8988T (cell line): Measurements from ENCODE around the gene SSTR4.

Experiments used
- DNase-seq: peaks from one replicate; pipeline ENCODE4 v3.0.0; 2011

Gene SSTR4

DNA sequence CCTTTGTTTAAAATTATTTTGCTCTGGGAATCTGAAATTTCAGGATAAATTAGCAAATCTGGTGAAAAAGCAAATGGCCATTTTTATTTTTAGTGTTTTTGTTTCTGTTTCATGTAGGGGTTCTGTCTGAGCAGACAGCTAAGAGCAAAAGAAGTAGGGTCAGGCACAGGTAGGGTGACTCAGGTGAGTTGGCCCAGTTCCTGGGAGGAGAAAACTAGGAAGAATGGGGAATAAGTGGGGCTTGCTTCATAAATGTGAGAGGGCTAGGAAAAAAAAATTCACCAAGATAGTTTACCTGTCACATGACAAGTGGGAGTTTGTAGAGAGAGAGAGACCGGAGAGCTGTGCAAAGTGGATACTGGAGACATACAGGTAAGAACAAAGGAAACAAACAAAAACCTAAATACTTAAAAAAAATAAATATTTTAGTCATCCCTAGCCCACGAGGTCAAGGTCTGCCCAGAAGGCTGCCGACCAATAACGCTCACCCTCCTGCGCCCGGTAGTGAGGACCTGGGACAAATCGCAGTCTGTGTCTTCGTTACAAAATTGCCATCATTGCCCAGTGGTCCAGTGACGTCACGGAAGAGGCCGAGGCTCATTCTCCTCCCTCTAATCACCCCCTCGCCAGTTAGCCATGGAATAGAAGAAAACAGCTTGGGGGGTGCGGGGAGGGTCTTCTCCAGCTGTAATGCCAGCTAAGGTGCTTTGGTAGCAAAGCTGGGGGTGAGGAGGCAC lies 12.1 kb downstream of the SSTR4 start:
- no peak for DNase-seq

DNA sequence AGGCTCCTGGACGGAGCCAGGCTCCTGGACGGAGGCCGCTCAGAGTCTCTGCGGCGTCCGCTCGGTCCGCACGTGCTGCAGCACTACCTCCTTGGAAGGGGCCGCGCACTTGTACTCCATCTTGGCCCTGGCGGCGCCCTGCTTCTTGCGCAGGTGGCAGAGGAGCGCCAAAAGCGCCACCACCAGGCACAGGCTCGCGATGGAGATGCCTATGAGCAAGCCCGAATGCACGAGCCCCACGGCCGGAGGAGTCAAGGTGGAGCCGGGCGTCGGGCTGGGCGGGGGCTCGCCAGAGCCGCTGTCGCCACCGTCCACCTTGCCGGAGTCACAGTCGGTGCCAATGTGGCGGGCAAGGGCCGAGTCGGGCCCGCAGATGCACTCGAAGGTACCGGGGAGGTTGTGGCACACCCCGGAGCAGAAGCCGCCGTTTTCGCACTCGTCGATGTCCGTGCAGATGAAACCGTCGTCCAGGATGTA lies 12.7 kb downstream of the SSTR4 start:
- DNase-seq, result peak; percentile 44

DNA sequence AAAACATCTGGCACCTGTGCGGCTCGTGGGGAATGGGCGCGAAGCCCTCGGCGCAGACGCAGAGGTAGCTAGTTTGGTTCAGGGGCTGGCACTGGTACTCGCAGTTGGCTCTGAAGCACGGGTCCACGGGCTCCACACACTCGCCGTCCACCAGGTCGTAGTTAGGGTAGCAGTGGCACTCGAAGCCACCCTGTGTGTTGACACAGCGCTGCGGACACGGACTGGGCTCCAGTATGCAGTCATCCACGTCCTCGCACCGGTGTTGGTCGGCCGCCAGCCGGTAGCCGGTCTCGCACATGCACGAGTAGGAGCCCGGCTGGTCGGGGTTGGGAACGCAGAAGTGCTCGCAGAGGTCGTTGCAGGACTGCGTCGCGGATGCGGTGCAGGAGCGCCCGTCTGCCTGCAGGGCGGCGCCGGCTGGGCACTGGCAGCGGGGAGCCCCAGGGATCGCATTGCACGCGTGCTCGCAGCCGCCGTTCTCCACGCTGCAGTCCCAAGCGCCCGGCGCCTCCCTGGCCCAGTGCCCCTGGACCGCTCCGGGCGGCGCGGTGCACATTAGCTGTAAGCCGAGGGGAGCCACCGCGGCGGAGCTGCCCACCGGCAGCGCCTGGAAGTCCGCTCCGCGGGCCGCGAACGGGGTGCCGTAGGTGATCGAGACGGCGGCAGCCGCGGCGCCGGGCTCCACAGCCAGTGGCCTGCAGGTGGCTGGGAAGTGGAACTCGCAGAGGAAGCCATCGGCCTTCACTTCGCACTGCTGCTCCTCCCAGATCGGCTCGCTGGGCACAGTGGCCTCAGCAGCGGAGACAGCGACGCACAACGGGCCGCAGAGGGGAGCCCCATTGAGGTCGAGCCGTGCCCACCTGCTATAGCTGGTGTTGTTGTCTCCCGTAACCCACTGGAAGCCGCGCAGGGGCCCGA lies 13.4 kb downstream of the SSTR4 start:
- DNase-seq, result peak; percentile 43

DNA sequence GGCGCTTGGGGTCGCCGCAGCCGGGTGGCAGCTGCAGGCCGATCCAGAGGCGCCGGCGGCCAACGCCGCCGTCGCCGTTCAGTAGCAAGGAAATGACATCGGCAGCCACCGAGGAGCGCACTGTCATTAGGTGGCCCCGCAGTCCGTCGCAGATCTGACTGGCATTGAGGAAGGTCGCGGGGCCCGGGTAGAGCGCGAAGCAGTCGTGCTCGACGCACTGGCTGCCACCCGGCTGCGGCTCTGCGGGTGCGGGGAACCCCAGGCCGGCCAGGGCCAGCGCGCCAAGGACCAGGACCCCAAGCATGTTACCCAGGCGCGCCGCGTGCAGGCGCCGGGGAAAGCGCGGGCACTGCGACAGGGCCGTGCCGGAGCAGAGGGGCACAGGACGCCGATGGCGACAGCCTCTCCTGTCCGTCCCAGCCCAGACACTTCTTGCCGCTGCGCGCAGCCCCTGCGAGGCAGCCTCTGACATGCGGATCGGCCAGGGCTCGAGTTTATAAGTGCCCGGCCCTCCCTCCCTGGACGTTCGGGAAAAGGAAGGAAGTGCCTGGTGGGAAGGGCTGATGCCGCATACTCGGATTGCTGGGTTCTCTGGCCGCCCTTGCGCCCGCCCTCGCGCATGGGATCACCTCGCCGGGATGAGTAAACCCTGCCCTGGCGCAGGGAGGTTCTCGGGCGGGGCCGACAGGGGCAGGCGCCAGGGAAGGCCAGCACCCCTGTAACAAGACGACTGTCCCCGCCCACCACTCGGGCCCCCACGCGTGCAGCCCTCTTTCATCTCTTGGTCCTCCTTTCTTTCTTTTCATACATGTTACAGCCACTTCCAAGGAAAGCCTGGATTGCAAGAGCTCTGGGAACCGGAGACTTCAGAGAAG lies 14.3 kb downstream of the SSTR4 start, which contains the start of gene THBD:
Gene THBD, minus strand, starts transcription at position 472 of the 875 bp plus-strand sequence. Its CDS starts 168 bp downstream, at position 304.
- DNase-seq, result no peak

DNA sequence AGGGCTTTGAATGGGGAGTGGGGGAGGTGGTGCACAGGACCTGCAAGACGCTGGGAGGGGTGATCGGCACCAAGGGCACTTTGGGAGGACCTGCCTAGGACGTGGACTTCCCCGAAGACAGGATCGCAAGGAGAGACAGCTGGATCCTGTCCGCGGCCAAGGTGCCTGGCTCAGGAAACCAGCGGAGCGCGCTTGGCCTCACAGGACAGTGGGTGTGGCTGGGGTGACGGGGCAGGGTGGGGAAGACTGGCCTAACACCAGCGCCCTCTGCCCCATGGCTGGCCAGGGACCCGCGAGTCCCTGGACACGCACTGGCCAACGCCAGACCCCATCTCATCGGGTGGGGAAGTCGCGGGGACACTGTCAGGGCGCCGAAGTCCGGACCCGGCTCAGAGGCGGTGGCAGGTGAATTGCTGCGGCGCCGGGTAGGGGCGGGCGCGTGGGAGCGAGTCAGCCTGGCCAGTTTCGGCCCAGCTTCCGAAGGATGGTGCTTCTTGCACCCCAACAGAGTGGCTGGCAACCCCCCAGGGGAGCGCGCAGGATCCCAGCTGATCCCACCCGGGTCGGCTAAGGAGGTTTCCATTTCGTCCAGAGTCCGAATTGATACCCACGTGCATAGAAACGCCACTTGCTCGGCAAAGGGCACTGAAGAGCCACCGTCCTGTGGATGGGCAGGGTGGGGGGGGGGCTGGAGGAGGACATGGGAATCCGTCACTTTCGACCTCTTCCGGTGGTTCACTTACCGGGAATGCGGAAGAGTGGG lies 15.1 kb downstream of the SSTR4 start:
- no peak for DNase-seq

DNA sequence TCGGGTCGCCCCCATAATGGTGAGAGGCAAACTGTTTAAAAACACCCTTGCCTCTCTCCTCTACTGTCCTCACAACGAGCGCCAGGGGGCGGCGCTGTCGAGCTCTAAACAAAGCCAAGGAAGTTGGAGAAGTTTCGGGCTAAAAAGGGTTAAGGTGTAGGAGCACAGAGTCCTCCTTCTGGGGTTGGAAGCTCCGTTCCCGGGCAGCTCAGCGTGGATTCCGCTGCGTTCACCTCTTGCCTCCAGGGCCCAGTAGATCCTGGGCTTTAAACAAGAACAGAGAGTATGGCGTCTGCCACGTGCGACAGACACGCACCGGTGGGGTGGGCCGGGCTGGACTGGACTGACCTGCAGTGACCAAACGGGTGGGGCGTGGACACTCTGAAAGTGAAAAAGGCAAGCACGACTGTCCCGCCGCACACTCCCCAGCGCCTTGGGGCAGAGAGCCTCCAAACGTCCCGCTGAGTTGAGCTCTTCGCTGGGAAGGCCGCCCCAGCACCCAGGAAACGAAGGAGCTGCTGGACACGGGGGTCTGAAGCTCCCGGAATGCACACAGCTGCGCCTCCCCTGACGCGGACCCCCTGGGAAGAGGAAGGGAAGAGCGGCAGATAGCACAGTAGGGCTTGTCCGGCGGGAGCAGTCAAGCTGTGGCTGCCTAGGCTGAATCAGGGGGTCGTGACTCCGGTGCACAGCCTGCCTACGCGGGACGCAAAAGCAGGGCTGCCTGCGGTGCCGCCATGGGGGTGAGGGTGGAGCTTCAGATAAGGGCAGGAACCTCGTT lies 15.9 kb downstream of the SSTR4 start:
- DNase-seq, result no peak

DNA sequence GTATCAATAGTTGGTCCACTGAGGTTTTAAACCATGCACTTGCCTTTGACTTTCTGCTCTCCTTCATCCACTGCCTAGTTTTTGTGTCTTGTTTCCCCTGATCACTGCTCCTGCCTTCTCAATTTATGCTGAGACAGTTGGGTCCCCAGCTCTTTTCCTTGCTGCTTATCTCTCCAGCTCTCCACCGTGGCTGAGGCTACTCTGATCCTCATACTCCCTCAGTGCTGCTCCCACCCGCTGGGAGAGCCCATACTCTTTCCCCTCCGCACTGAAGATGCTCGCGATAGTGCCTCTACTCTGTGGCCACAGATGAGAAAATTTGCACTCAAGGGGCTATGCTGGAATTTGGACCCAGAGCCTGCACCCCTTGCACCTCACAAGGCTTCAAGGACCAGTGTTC lies 17.8 kb downstream of the SSTR4 start:
- no peak for DNase-seq

DNA sequence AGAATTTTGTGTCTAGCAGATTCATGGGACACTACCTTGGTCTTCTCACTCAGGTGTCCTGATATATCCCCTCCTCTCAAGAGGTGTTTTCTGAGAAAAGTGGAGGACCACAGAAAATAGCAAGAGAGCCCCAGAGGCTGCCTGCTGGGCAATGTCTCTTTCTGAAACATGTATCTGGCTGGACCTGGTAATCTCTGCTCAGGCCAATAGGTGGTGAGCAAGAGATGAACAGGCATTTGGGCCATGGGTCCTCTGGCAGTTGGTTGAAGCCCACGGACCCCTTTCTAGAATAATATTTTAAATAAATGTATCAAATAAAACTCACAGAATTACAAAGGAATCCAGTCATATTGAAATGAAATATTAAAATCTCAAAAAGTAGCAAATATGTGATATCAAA lies 23.1 kb downstream of the SSTR4 start:
- DNase-seq, result no peak

DNA sequence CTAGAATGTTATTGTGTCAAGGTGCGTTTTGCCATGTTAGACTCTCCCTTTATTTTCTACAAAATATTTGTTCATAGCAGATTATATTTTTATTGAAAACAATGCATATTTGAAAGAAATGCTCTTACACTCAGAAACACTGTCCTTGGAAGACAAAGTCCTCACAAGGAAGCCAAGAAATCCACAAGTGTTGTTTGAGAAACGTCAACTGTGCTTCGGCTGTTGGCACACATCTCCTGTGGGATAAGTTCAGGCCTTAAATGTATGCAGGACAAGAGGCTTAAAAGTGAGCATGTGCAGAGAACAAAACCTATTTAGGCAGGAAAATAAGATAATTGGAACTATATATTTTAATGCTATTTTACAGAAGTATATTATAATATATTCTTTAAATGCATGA lies 23.9 kb downstream of the SSTR4 start:
- DNase-seq, result no peak

DNA sequence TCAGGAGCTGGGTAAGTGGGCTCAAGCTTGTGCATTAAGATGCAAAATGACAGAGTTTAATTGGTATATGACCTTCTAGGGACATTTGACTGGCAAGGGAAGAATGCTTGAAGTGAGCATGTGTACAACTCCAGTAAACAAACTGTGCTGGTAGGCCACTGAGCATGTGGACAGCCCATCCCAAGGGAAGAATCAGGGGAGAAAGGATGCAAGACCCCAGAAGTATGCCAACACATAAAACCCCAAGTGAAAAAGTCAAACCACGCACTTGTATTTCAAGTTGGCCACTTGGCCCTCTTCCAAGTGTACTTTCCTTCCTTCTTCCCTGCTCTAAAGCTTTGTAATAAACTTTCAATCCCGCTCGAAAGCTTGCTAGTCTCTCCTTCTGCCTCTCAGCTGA lies 24.7 kb downstream of the SSTR4 start:
- no peak for DNase-seq

DNA sequence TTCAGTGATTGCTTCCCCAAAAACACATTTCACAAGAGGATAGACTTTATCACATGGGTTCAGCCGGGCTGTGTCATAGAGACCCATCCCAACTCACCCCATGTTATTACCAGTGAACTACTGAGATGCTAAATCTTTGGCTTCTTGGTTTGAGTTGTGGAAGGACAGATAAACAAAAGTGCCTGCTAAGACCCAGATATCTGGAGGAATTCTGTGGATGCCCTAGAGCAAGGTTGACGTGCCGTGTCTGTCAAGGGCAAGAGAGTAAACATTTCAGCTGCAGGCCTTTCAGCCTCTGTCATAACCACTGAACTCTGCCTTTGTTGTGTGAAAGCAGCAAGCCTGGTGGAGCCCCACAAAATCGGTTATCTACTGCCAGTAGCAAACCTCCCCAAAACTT lies 25.5 kb downstream of the SSTR4 start:
- no peak for DNase-seq

DNA sequence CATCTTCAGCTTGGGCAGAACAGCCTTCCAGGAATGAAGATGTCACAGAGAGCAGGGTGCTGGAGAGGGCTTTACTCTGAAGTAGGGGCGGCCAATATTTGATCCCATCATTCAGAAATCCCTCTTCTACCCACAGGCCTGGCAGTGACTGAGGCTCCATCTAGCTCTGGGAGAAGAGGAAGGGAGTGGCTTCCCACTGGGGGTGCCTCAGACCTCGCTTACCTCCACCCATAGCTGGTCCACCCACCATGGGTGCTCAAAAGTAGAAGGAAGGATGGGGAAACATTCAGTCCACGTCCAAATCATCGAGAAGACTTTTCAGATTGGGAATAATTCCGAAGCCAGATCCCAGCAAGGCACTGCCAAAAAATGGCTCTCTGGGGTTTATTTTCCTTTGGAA lies 26.1 kb downstream of the SSTR4 start:
- no peak for DNase-seq

DNA sequence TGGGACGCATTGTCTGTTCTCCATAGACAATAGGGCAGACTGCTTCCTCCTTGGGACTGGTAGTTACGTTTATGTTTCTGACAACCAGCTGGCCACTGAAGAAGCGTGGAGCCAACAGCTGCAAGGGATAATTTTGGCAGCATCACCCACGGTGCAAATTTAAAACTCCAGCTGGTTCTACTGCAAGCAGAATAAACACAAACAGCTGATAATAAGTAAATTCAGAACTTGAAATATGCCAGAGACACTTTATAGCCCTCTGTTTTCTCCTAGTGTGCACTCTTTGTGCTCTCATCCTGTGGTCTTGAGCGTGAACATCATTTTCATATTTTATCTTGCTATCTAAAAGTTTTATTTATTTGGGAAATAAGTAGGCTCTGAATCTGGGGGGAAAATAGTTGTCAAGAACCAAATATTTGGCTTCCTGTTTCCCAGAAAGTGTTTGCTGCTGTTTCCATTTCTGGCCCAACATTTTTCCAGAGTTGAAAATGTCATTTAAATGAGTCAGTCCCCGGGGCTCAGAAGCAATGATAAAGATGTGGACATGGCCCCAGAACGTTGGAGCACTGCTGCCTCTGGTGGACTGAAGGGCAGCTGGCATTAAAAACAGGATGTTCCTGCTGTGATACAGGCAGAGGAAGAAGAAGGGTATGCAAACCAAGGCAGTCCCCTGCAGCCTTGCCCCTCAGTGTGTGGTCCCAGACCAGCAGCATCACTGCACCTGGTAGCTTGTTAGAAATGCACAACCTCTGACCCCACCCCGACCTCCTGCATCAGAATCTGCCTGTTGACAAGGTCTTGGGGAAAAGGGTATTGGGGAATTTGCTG lies 26.8 kb downstream of the SSTR4 start:
- DNase-seq, result no peak

DNA sequence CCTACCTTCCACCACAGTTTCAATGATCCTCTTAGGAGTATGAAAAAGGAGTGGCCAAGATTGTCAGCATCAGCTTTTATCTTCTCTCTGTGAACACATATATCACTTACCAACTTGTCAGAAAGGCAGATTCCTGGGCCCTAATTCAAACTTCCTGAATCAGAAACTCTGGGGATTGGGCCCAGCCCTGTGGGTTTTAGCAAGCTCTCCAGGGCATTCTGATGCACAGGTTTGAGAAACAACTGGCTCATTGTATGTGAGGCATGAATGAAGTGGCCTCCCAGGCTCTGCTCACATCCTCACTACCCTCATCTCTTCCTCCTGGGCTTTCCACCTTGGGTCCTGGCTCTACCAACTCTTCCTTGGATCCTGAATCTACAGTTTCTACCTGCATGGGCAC lies 27.5 kb downstream of the SSTR4 start:
- DNase-seq, result no peak

DNA sequence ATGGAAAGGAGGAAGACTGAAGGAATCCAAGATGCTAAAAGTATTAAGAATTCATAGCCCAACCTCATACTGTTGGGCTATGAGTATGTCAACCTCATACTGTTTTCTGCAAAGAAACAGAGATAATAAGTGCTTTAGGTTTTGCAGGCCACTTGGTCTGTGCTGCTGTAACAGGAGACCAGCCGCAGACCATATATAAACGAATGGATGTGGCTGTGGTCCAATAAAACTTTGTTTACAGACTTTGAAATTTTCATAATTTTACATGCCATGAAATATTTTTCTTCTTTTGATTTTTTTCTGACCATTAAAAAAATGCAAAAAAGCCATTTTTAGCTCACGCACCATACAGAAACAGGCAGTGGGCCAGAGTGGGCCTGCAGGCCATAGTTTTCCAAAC lies 28.1 kb downstream of the SSTR4 start:
- no peak for DNase-seq

DNA sequence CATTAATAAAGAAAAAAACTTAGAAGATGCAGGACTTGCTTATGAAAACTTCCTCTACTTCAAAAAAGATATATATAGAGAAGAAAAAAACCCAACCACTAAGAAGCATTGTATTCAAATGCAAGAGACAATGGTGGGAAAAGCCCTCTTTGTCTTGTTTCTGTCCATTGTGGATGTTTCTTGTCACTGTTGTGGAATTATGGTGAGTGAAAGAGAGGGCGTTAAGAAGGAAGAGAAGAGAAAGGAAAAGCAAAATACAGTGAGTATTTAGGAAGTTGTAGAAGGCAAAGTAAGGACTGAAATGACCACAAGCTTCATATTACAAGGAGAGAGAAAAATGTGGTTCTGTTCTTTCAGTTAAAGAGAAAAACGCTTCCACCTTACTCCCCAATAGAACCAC lies 28.5 kb downstream of the SSTR4 start:
- no peak for DNase-seq

DNA sequence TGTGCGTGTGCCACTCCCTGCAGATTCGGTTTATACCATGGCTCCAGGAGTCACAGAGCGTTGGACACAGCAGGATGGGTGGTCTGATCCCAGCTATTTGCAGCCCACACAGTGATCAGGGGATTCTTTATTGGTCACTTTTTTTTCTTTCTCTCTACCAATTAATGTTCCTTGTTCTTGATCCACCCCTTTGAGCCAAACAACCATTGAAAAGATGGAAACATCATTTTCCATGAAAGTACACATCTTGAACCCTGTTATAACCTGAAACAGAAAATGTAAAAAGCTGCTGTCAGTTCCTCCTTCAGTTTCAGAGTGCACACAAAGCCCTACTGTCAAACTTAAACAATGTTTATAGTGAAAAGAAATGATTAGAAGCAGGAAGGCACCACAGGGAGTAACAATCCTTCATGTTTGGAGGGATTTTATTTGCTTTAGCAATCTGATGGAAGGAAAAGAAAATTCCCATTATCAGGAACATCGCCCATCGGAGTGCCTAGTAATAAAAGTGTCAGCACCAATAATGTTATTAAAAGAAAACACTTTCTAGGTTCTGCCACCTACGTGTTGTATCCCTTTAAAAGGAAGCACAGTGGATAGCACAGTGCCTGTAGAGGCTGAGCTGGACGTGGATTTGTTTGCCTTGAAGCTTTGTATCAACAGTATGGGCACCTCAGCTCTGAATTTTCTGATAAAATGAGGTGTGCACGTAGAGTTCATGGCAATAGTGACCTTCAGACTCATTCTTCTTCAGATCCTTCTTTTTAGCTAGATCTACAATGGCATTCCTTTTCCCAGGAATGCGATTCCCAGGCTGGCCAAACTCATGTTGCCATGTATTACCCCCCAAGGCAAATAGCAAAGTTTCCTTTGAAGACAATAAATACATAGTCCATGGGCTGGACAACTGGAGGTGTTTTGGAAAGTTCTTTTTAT lies 30.4 kb downstream of the SSTR4 start:
- DNase-seq, result no peak

DNA sequence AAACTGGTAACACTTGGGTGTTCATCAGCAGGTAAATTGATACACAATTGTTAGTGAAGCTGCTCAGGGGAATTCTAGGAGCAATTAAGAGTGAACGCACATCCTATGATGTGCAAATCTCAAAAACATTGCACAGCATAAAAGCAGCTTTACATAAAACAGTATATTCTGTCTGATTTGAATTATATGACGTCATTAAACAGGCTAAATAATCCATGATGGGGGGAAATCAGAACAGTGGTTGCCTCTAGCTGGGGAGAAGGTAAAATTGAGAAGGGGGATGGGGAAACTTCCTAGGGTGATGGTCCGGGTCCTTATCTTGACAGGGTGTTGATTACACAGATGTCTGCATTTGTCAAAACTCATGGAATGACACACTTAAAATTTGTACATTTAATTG lies 31.7 kb downstream of the SSTR4 start:
- DNase-seq, result no peak

DNA sequence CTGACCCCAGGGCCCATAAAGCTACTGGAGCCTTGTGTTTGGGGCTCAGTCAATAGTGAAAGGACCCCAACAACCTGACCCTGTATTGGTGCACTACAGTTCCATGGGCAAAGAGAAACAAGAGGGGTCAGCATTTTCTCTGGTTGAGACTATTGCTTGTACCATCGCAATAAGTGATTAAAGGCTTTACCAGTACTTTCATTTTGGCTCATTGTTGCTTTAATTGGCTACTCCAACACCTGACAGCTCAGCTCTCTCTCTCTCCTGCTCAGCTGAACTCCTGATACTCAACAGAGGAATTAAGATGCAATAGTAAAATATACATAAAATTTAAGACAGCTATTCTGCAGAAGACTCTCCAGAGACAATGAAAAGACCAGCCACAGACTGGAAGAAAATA lies 33.2 kb downstream of the SSTR4 start:
- no peak for DNase-seq
